GM18505 (cell line): ENCODE results near the gene HEXA.

ENCODE experiments used
- ATAC-seq: cut with Tn5 transposase; IDR thresholded peaks from one replicate; pipeline ENCODE4 v1.9.1; 2021; ENCODE audit not compliant: unreplicated experiment
- POLR2A ChIP-seq: IDR thresholded peaks from 4 replicates; pipeline ENCODE4 v1.6.1; 2011; ENCODE audit warnings: borderline replicate concordance; ENCODE audit not compliant: insufficient read depth, insufficient read length; ENCODE audit errors: extremely low read depth

HEXA gene

GRCh38 chr15:72319985-72320671 lies 55.7 kb downstream of the HEXA start, which contains the start of gene CELF6:
CELF6 (minus strand) TSS chr15:72320157; CDS start chr15:72319874, 283 bp downstream.
- peak; percentile 25 for TF ChIP-seq POLR2A
- ATAC-seq = peak; percentile 62

GRCh38 chr15:72319360-72319984 lies 56.3 kb downstream of the HEXA start:
- ATAC-seq = peak; percentile 31
- no peak for TF ChIP-seq POLR2A

- no peak for ATAC-seq
- no peak for TF ChIP-seq POLR2A
Measured at GRCh38 chr15:72318408-72318942, 57.3 kb downstream of the HEXA start.

- no peak for ATAC-seq
- TF ChIP-seq POLR2A = no peak
Measured at GRCh38 chr15:72315706-72316370, 60.0 kb downstream of the HEXA start.

GRCh38 chr15:72313881-72314280 lies 61.9 kb downstream of the HEXA start:
- ATAC-seq = no peak
- no peak for TF ChIP-seq POLR2A

GRCh38 chr15:72313448-72313840 lies 62.4 kb downstream of the HEXA start:
- no peak for TF ChIP-seq POLR2A
- ATAC-seq = no peak

GRCh38 chr15:72312605-72313447 lies 63.0 kb downstream of the HEXA start:
- ATAC-seq = no peak
- no peak for TF ChIP-seq POLR2A

GRCh38 chr15:72307026-72307425 lies 68.8 kb downstream of the HEXA start:
- no peak for TF ChIP-seq POLR2A
- no peak for ATAC-seq

- no peak for ATAC-seq
Measured at GRCh38 chr15:72306211-72306785, 69.5 kb downstream of the HEXA start.

GRCh38 chr15:72304596-72304995 lies 71.2 kb downstream of the HEXA start:
- no peak for ATAC-seq
- no peak for TF ChIP-seq POLR2A

More at GRCh38 chr15:72306211-72306785, 69.5 kb downstream of the HEXA start:
- TF ChIP-seq POLR2A = no peak

- TF ChIP-seq POLR2A = no peak
Measured at GRCh38 chr15:72302955-72303354, 72.9 kb downstream of the HEXA start.

More at GRCh38 chr15:72302955-72303354, 72.9 kb downstream of the HEXA start:
- no peak for ATAC-seq
